Gastrocnemius medialis (tissue), 4 donors: ENCODE measurements around the gene NDNF. TPM values are rescaled to one million over a fixed set of nuclear protein-coding genes. Genes with fewer than 3 reads are reported as not detected.

Experiments used
- ATAC-seq, 2 donors: fragments of 150-250 bp; one replicate each; pipeline ENCODE4 v1.9.1; 2016
- DNase-seq, 2 donors: peaks; one replicate each; pipeline ENCODE4 v3.0.0-alpha.2; 2019
- H3K27ac ChIP-seq, 4 donors: fragments of 200-600 bp; sonication (generic); 1 replicate in 1 of 4; 2 replicates in 3 of 4; pipeline ENCODE4 v1.5.1; 2016 to 2018; ENCODE audit warnings: mild to moderate bottlenecking in 2 of 4, moderate library complexity in 1 of 4
- H3K27me3 ChIP-seq, 3 donors: fragments of 200-600 bp; sonication (generic) in 2 of 3; 1 replicate in 1 of 3; 2 replicates in 2 of 3; pipeline versions ENCODE4 v1.5.1 to v1.6.0; 2016 to 2019; ENCODE audit warnings: mild to moderate bottlenecking in 1 of 3, moderate library complexity in 1 of 3
- H3K36me3 ChIP-seq, 2 donors: fragments of 200-600 bp; sonication (generic) in 1 of 2; one replicate each; pipeline ENCODE4 v1.5.1; 2017 to 2018
- H3K4me1 ChIP-seq, 2 donors: fragments of 200-600 bp; sonication (generic) in 1 of 2; one replicate each; pipeline ENCODE4 v1.5.1; 2016 to 2017; ENCODE audit warnings: mild to moderate bottlenecking in 2 of 2
- H3K4me3 ChIP-seq, 4 donors: fragments of 200-600 bp; sonication (generic) in 3 of 4; 1 replicate in 1 of 4; 2 replicates in 3 of 4; pipeline ENCODE4 v1.5.1; 2016 to 2019; ENCODE audit warnings: mild to moderate bottlenecking in 2 of 4
- H3K9me3 ChIP-seq, 3 donors: fragments of 200-600 bp; sonication (generic) in 2 of 3; 1 replicate in 1 of 3; 2 replicates in 2 of 3; pipeline ENCODE4 v1.5.1; 2016 to 2019
- POLR2A ChIP-seq, 2 donors: fragments of 450-650 bp; IDR thresholded peaks; one replicate each; pipeline ENCODE4 v1.6.1; 2017; ENCODE audit warnings: antibody characterized with exemption in 2 of 2, mild to moderate bottlenecking in 2 of 2, moderate library complexity in 2 of 2
- in situ Hi-C, 4 donors: fragments of 200-750 bp; cut with MboI; loops; one replicate each; pipeline versions ENCODE4 v1.15.0 to v1.8.0; 2017; ENCODE audit warnings: low sequenced_read_pairs in 4 of 4
- intact Hi-C: fragments of 100-400 bp; cut with DNase I; formaldehyde crosslinking; loops from one replicate; pipeline ENCODE4 v1.15.1; 2023; ENCODE audit warnings: low total_unique reads
- total RNA-seq, 4 donors: library from RNA; depleted of rRNA; stranded (reverse); fragments of >200 nt; gene quantifications; one replicate each; pipeline versions ENCODE4 v1.1.0 to v1.2.3, GENCODE V29; 2016
- TF ChIP-seq, protein P1 (sequence below), 5 experiments: fragments of 450-650 bp in 3 of 5; fragments of 200-600 bp in 2 of 5; sonication (generic) in 2 of 5; IDR thresholded peaks in 4 of 5; conservative IDR thresholded peaks in 1 of 5; 1 replicate in 4 of 5; 2 replicates in 1 of 5; pipeline ENCODE4 v1.5.1; 2016 to 2019; ENCODE audit warnings: antibody characterized with exemption in 5 of 5, mild to moderate bottlenecking in 3 of 5, moderate library complexity in 3 of 5

Gene NDNF
- total RNA-seq, 4 donors from 2014 or later: 2.6 to 8.1 (median 4.5) TPM

DNA sequence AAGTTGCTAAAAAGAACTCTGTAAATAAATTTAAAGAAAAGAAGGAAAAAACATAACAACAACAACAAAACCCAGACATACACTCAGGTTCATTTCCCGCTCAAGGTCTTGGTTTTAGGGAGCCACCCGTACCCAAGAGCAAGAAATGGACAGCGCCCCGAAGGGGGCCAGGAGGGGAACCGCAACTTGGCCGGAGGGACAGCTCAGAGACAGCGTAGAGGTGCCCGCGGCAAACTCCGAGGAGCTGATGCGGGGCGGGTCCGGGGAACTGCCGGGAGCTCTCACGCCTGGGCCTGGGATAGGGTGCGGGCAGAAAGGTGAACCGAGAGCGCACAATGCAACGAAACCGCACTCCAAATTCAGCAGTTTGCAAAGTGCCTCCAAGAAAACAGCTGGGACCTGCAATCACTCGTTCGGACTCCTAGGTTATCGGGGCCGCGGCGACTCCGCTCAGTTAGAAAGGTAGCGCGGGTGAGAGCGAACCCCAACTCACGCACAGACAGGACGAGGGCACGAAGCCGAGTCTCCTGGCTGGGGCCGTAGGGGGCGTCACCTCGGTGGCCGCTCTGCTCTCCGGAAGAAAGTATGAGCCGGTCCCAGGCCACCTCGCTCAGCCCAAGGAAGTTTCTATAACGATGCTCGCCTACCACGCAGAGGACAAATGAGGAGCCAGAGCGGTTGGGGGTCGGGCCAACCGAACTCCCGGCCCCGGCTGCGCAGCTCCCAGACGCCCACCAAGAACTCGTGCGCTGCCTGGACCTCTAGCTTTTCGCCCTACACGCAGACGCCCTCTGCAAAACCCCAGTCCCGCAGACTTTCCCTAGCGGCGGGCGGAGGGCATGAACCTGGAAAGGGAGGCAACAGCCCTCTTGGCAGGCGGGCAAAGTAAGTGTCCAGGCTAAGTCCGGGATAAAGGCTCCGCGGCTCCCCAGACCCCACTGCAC is 1.4 kb downstream of the NDNF start:
- ATAC-seq (peak; percentile 33 to 51), DNase-seq (no peak)
- peak overlapping the region; percentile 3 to 75 (median 65) for H3K27ac ChIP-seq
- in situ Hi-C loops: no loop called here
- intact Hi-C loops: loop anchor here (10.0 kb wide), 1 partner anchor 146 kb away; the partner anchor contains the start of gene PRDM5
- no peaks in the 10 kb centered on the region for H3K36me3 ChIP-seq
- peaks cover 3 to 12% of the 10 kb centered on the region in 2 donors for H3K4me1 ChIP-seq
- no peaks in the 10 kb centered on the region for H3K9me3 ChIP-seq
- TF ChIP-seq, protein P1, sequence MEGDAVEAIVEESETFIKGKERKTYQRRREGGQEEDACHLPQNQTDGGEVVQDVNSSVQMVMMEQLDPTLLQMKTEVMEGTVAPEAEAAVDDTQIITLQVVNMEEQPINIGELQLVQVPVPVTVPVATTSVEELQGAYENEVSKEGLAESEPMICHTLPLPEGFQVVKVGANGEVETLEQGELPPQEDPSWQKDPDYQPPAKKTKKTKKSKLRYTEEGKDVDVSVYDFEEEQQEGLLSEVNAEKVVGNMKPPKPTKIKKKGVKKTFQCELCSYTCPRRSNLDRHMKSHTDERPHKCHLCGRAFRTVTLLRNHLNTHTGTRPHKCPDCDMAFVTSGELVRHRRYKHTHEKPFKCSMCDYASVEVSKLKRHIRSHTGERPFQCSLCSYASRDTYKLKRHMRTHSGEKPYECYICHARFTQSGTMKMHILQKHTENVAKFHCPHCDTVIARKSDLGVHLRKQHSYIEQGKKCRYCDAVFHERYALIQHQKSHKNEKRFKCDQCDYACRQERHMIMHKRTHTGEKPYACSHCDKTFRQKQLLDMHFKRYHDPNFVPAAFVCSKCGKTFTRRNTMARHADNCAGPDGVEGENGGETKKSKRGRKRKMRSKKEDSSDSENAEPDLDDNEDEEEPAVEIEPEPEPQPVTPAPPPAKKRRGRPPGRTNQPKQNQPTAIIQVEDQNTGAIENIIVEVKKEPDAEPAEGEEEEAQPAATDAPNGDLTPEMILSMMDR (IDR thresholded peaks at IDR 0.05 in 4 of 5, conservative IDR thresholded peaks at IDR 0.05 in 1 of 5): peak in 3 of 5 experiments; percentile 11 to 26 (median 24)
- TF ChIP-seq POLR2A (IDR thresholded peaks at IDR 0.05): no peak
- H3K27me3 ChIP-seq: peaks cover 11% of the 10 kb centered on the region in 3 donors
- peak overlapping the region; percentile 51 to 66 (median 64) for H3K4me3 ChIP-seq

DNA sequence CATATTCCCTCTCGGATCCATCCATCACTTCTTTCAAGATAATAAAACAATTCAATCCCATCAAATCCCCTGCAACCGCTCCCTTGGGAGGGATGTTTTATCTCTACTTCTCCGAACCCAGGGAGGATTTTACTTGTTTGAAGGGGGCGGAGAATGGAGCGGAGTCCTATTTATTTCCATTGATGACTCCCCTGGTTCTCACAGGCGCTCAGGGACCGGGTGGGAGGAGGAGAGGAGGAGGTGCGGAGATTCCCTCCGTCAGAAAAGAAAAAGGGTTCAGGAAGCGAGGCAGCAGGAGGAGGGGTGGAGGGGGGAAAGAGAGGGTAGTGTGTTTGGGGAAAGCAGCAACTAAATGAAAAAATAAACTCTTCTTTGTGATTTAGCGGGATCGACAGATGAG is 2.1 kb downstream of the NDNF start:
- no peaks in the 10 kb centered on the region for H3K36me3 ChIP-seq
- H3K27ac ChIP-seq: peak overlapping the region; percentile 3 to 75 (median 65)
- DNase-seq (no peak), ATAC-seq (no peak)
- H3K27me3 ChIP-seq: peaks cover 11% of the 10 kb centered on the region in 3 donors
- intact Hi-C loops (loop anchor here (10.0 kb wide), 1 partner anchor 145 kb away; the partner anchor contains the start of gene PRDM5), in situ Hi-C loops (no loop called here)
- peaks cover 3 to 12% of the 10 kb centered on the region in 2 donors for H3K4me1 ChIP-seq
- peak overlapping the region; percentile 51 to 66 (median 64) for H3K4me3 ChIP-seq
- TF ChIP-seq POLR2A (IDR thresholded peaks at IDR 0.05): no peak
- TF ChIP-seq, protein P1 (IDR thresholded peaks at IDR 0.05 in 4 of 5, conservative IDR thresholded peaks at IDR 0.05 in 1 of 5): no peak
- H3K9me3 ChIP-seq: no peaks in the 10 kb centered on the region

DNA sequence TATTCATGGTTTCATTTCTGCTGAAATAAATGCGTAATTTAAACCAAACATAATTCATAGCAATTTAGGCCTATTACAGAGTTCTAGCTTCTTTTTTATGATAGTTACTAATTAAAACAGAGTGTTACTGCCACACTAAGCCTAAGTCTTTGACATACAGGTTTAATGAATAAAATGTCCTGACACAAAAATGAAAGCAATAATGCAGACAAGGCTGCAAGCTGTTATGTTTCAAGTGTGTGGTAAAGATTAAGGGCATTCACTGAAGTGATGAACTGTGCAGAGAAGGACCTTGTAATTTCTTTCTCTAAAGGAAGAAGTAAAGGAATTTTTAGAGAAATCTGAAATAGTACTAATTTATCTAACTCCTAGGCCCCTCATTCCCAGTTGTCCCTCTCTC is 2.9 kb downstream of the NDNF start:
- DNase-seq: no peak
- Histone ChIP-seq H3K4me3 (peak overlapping the region; percentile 23 to 65 (median 27)), H3K4me1 (peaks cover 3 to 12% of the 10 kb centered on the region in 2 donors), H3K27ac (peak overlapping the region; percentile 30 to 75 (median 65)), H3K36me3 (no peaks in the 10 kb centered on the region), H3K9me3 (no peaks in the 10 kb centered on the region), H3K27me3 (peaks cover 7 to 11% (median 11%) of the 10 kb centered on the region in 3 donors)
- in situ Hi-C loops (no loop called here), intact Hi-C loops (no loop called here)
- TF ChIP-seq POLR2A (IDR thresholded peaks at IDR 0.05): no peak
- TF ChIP-seq, protein P1 (IDR thresholded peaks at IDR 0.05 in 4 of 5, conservative IDR thresholded peaks at IDR 0.05 in 1 of 5): no peak
- no peak for ATAC-seq

DNA sequence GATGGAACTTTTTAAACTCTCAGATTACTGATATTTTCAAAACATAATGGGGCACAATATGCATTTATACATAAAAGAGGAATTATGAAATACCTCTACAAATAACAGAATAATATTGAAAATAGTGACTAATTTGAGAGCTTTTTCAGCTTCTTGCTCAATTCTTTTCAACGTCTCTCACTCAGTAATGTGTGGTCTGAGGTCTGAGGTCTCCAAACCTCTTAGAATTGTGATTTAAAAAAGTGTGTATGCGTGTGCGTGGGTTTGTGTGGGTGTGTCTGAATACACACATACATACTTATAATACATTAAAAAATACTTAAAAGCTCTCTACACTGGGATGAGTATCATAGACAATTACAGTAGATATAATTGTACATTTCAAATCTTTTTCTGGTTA is 7.9 kb downstream of the NDNF start:
- no peaks in the 10 kb centered on the region for H3K36me3 ChIP-seq
- in situ Hi-C loops (no loop called here), intact Hi-C loops (no loop called here)
- DNase-seq (no peak), ATAC-seq (no peak)
- no peak overlapping the region for H3K4me3 ChIP-seq
- TF ChIP-seq POLR2A (IDR thresholded peaks at IDR 0.05): no peak
- TF ChIP-seq, protein P1 (IDR thresholded peaks at IDR 0.05 in 4 of 5, conservative IDR thresholded peaks at IDR 0.05 in 1 of 5): no peak
- H3K9me3 ChIP-seq: no peaks in the 10 kb centered on the region
- H3K27ac ChIP-seq: peak overlapping the region in 3 of 4 donors; percentile 13 to 72 (median 15)
- no peaks in the 10 kb centered on the region for H3K27me3 ChIP-seq
- H3K4me1 ChIP-seq: peaks cover 0 to 3% of the 10 kb centered on the region in 2 donors
